HTR-8/SVneo (cell line): ENCODE measurements around the gene RABEPK.
"Not testable (repeated sequence)": the region's sequence is repeated elsewhere in the genome, so short reads cannot be mapped to it uniquely, and the experiment has no call there.

Experiments used
- DNase-seq: peaks from one replicate; pipeline ENCODE4 v3.0.0; 2011; ENCODE audit warnings: low spot score, mixed read lengths; ENCODE audit not compliant: insufficient read length
- FAIRE-seq: peaks from 2 replicates; lab custom pipeline; 2011; peaks lifted over from hg19 to GRCh38; lab: Jason Lieb, UNC

RABEPK gene

DNA sequence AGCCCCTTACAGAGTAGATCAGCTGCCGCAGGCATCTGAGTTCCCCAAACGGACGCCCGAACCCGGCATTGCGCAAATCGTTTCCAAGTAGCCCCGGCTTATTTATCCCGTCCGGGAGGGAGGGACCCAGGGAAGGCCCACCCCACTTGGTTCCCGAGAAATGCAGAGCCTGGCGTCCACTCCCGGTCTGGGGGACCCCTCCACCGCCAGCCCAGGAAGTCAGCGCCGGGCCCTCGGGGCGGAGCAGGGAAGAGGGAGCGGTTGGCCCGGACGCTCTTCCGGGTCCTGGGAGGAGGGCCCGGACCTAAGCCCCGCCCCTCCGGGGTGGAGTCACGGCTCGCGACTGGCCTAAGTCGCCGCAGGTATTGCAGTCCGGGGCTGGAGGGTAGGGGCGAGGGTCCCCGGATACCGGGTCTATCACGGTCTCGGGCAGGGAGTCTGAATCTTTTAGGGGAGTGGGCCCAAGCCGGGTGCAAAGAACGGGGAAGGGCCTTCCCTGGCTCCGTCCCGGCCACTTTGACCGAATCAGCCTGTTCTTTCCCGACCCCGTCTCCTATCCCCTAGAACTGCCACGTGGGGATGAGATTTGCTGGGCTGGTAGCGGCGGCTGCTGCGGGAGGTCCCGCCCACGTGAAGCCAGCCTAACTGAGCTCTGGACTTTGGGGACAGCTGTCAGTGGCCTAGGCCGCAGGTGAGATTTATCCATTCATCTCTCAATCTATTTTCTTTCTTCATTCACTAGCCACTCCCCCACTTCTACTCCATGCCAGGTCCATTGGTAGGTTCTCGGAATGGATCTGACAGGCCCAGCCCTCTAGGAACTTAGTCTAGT, at the start of gene RABEPK:
Gene RABEPK, plus strand, starts transcription at position 327 of the 832 bp plus-strand sequence. CDS start 2,472 bp downstream, outside the sequence.
- FAIRE-seq (no peak), DNase-seq (peak; percentile 92)

- FAIRE-seq, result no peak
- no peak for DNase-seq
Measured at GRCh38 chr9:125151730-125152129, 48.6 kb upstream of the RABEPK start.

GRCh38 chr9:125153712-125154367, 46.5 kb upstream of the RABEPK start:
- DNase-seq, result no peak
- FAIRE-seq, result no peak

DNA sequence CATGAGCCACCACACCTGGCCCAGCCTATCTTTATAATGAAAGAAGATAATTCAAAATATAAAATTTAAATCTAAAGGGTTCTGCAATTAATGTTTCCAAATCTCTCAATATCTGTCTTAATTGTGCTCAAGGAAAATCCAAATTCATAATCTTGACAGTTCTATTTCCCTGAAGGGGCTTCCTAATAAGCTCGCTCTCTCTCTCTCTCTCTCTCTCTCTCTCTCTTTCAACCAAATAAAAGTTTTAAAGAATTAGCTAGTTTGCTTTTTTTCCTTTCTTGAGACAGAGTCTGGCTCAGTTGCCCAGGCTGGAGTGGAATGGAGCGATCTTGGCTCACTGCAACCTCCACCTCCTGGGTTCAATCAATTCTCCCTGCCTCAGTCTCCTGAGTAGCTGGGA, 43.8 kb upstream of the RABEPK start:
- DNase-seq, result no peak
- no peak for FAIRE-seq

- DNase-seq, result no peak
- FAIRE-seq, result no peak
Measured at GRCh38 chr9:125160750-125161149, 39.6 kb upstream of the RABEPK start.

GRCh38 chr9:125161284-125161918, 38.9 kb upstream of the RABEPK start:
- no peak for DNase-seq

GRCh38 chr9:125162891-125163290, 37.5 kb upstream of the RABEPK start:
- FAIRE-seq, DNase-seq: not testable (repeated sequence)

More at GRCh38 chr9:125161284-125161918, 38.9 kb upstream of the RABEPK start:
- no peak for FAIRE-seq

GRCh38 chr9:125166762-125167161, 33.6 kb upstream of the RABEPK start:
- FAIRE-seq (no peak), DNase-seq (no peak)

DNA sequence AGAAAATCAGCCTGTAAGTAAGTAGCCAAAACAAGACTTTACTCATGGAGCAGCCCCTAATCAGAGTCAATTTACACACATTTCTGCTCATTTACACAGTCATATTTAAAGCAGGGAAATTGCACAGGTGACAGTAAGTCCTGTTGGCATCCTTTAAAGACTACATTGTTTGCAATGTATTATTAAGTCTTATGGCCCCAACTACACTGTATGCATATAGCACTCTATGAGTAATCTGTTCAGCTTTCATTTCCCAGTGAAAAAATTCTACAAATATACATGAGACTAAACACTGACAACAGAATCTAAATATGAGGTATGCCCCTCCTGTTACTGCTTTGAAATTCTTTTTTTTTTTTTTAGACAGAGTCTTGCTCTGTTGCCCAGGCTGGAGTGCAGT, 30.4 kb upstream of the RABEPK start:
- FAIRE-seq (no peak), DNase-seq (no peak)

- FAIRE-seq (no peak), DNase-seq (no peak)
Measured at GRCh38 chr9:125172031-125172755, 28.1 kb upstream of the RABEPK start.

- FAIRE-seq (no peak), DNase-seq (no peak)
Measured at GRCh38 chr9:125176636-125177035, 23.7 kb upstream of the RABEPK start.

DNA sequence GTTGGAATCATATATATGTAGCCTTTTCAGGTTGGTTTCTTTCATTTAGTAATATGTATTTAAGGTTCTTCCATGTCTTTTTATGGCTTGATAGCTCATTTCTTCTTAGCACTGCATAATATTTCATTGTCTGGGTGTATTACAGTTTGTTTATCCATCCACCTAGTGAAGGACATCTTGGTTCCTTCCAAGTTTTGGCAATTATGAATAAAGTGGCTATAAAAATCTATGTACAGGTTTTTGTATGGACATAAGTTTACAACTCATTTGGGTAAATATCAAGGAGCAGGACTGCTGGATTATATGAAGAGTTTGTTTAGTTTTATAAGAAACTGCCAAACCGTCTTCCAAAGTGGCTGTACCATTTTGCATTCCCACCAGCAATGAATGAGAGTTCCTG, 22.5 kb upstream of the RABEPK start:
- no peak for DNase-seq
- no peak for FAIRE-seq

GRCh38 chr9:125179776-125180175, 20.6 kb upstream of the RABEPK start:
- FAIRE-seq, DNase-seq: not testable (repeated sequence)

GRCh38 chr9:125180876-125181275, 19.5 kb upstream of the RABEPK start:
- FAIRE-seq, result no peak
- DNase-seq, result no peak

DNA sequence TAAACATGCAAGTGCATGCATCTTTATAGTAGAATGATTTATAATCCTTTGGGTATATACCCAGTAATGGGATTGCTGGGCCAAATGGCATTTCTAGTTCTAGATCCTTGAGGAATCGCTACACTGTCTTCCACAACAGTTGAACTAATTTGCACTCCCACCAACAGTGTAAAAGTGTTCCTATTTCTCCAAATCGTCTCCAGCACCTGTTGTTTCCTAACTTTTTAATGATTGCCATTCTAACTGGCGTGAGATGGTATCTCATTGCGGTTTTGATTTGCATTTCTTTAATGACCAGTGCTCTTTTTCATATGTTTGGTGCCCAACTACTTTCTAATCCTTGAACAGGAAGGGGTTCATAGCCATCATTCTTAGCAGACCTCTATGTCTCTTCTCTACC, 18.6 kb upstream of the RABEPK start:
- DNase-seq, FAIRE-seq: not testable (repeated sequence)

GRCh38 chr9:125183054-125183453, 17.3 kb upstream of the RABEPK start:
- FAIRE-seq (no peak), DNase-seq (no peak)

- DNase-seq, result no peak
- FAIRE-seq, result no peak
Measured at GRCh38 chr9:125183561-125183960, 16.8 kb upstream of the RABEPK start.

DNA sequence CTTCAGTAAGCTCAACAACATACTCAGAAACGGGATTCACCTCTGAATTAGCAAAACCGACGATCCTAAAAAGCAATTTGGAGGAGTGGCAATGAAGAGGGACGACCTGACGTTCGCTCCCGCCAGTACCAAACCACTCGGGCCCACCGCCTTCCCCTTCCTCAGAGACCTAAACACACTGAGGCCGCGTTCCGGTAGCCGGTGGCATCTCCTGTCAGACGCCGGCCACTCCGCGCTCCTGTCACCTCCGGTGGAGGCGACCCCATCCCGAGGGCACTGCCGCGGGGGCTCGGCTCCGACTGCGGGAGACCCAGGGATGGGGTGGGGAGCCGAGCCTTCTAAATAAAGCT, 11.4 kb upstream of the RABEPK start:
- FAIRE-seq, result no peak
- DNase-seq, result no peak

GRCh38 chr9:125189361-125190289, 10.7 kb upstream of the RABEPK start, which contains the start of gene PPP6C:
PPP6C (minus strand) TSS chr9:125189803; CDS start chr9:125189718, 85 bp downstream.
- DNase-seq (peak; percentile 95), FAIRE-seq (no peak)
